HepG2 (cell line): ENCODE measurements around the gene CLCNKA. TPM values are rescaled to one million over a fixed set of nuclear protein-coding genes. Genes with fewer than 3 reads are reported as not detected.
A peak's percentile ranks its signal among the peaks of the same experiment; 100 is the strongest.

Source experiments
- CEBPG ChIP-seq: IDR thresholded peaks from 2 replicates; pipeline ENCODE4 v1.6.1; 2016
- DMTF1 ChIP-seq: sonication (generic); formaldehyde crosslinking; IDR thresholded peaks from 2 replicates; pipeline ENCODE4 v1.4.0; 2020; ENCODE audit warnings: mild to moderate bottlenecking, missing genetic modification reagents
- E2F1 ChIP-seq: sonication (generic); formaldehyde crosslinking; IDR thresholded peaks from 2 replicates; pipeline ENCODE4 v1.5.0; 2020; ENCODE audit warnings: missing genetic modification reagents
- GTF2F1 ChIP-seq: fragments of 150-350 bp; IDR thresholded peaks from 2 replicates; pipeline ENCODE4 v1.6.1; 2014; ENCODE audit warnings: low read length
- IRF2 ChIP-seq: IDR thresholded peaks from 2 replicates; pipeline ENCODE4 v1.6.1; 2018; ENCODE audit warnings: missing genetic modification reagents, missing compliant biosample characterization
- KLF12 ChIP-seq: sonication (generic); formaldehyde crosslinking; IDR thresholded peaks from 2 replicates; pipeline ENCODE4 v1.4.0; 2020; ENCODE audit warnings: missing genetic modification reagents, borderline replicate concordance
- NKX3-1 ChIP-seq: sonication (generic); formaldehyde crosslinking; IDR thresholded peaks from 2 replicates; pipeline ENCODE4 v1.5.0; 2020; ENCODE audit warnings: missing genetic modification reagents
- ONECUT2 ChIP-seq: sonication (generic); formaldehyde crosslinking; IDR thresholded peaks from 2 replicates; pipeline ENCODE4 v1.4.0; 2020; ENCODE audit warnings: missing genetic modification reagents
- POLR2AphosphoS5 ChIP-seq: IDR thresholded peaks from 2 replicates; pipeline ENCODE4 v1.6.1; 2012; ENCODE audit warnings: low read depth, low read length
- YEATS2 ChIP-seq: sonication (generic); formaldehyde crosslinking; IDR thresholded peaks from 2 replicates; pipeline ENCODE4 v1.4.0; 2020; ENCODE audit warnings: missing genetic modification reagents, borderline replicate concordance
- ZGPAT ChIP-seq: IDR thresholded peaks from 2 replicates; pipeline ENCODE4 v1.6.1; 2016; ENCODE audit warnings: mild to moderate bottlenecking
- ZNF253 ChIP-seq: sonication (generic); formaldehyde crosslinking; IDR thresholded peaks from 2 replicates; pipeline ENCODE4 v1.8.0; 2022; ENCODE audit warnings: mild to moderate bottlenecking, missing genetic modification reagents, borderline replicate concordance
- ZNF318 ChIP-seq: sonication (generic); formaldehyde crosslinking; IDR thresholded peaks from 2 replicates; pipeline ENCODE4 v1.4.0; 2020; ENCODE audit warnings: mild to moderate bottlenecking, missing genetic modification reagents
- ZNF430 ChIP-seq: sonication (generic); formaldehyde crosslinking; IDR thresholded peaks from 2 replicates; pipeline ENCODE4 v1.9.0; 2021; ENCODE audit warnings: mild to moderate bottlenecking, missing genetic modification reagents
- ZNF567 ChIP-seq: sonication (generic); formaldehyde crosslinking; IDR thresholded peaks from 2 replicates; pipeline ENCODE4 v1.8.1; 2023; ENCODE audit warnings: mild to moderate bottlenecking, missing genetic modification reagents, borderline replicate concordance
- ZNF792 ChIP-seq: IDR thresholded peaks from 2 replicates; pipeline ENCODE4 v1.6.1; 2016
- polyA plus RNA-seq, 8 experiments: library from polyadenylated mRNA; depleted of rRNA in 3 of 8; stranded (reverse) in 7 of 8; unstranded in 1 of 8; fragments of >200 nt; fragmentation: Illumina TruSeq in 4 of 8; extraction: Trizol in 4 of 8; gene quantifications; 2 replicates each; pipeline versions ENCODE4 v1.2.1 to v1.2.3, GENCODE V29; 2011 to 2016; ENCODE audit warnings: low read depth in 4 of 8, missing spikeins in 1 of 8, mixed read lengths in 1 of 8; ENCODE audit not compliant: insufficient read depth in 1 of 8
- total RNA-seq, 5 experiments: library from RNA; depleted of rRNA; stranded (reverse); fragments of >200 nt; fragmentation: Illumina TruSeq; extraction: Trizol; gene quantifications; 2 replicates each; pipeline ENCODE4 v1.2.3, GENCODE V29; 2016; ENCODE audit warnings: low read depth in 1 of 5

Gene CLCNKA
- total and polyA plus RNA-seq, 2 of the 13 experiments (the other 11 are each of a cell fraction or from before 2014, with no cell fraction given), result 0.03 TPM; not detected in 1

GRCh38 chr1:16078925-16079656 lies 57.3 kb downstream of the CLCNKA start (continued):
- TF ChIP-seq ZNF430 (CRISPR knock-in tag) (no peak), ONECUT2 (CRISPR knock-in tag) (no peak), ZNF253 (CRISPR knock-in tag) (no peak), IRF2 (CRISPR knock-in tag) (0 out of 2 replicates have a peak, but pooled peaks have one; percentile 68), POLR2AphosphoS5 (no peak), ZGPAT (CRISPR knock-in tag) (0 out of 2 replicates have a peak, but pooled peaks have one; percentile 44), ZNF318 (CRISPR knock-in tag) (no peak), ZNF567 (CRISPR knock-in tag) (no peak), ZNF792 (peak; percentile 17; the same call in 1 of the 2 replicates), CEBPG (no peak), NKX3-1 (no peak), GTF2F1 (no peak), YEATS2 (no peak; the same call in 1 of the 2 replicates), E2F1 (no peak), KLF12 (CRISPR knock-in tag) (no peak), DMTF1 (CRISPR knock-in tag) (no peak)
